ENCODE measurements around the gene DMRTA2.

GRCh38 chr1:50427818-50428779, 4.9 kb upstream of the DMRTA2 start:
- TF ChIP-seq CTCF (IDR thresholded peaks at IDR 0.05; ENCODE audit: low read depth, low read length) (no peak), POLR2A (IDR thresholded peaks at IDR 0.05; ENCODE audit: extremely low read depth, insufficient read length) (no peak), MYC (IDR thresholded peaks at IDR 0.05; ENCODE audit: low read depth, low read length) (no peak)

Data from NB4 (cell line).